GM18505 (cell line): Measurements from ENCODE around the gene MOB1A.
A peak's percentile ranks its signal among the peaks of the same experiment; 100 is the strongest.

Source experiments
- ATAC-seq: cut with Tn5 transposase; IDR thresholded peaks from one replicate; pipeline ENCODE4 v1.9.1; 2021; ENCODE audit not compliant: unreplicated experiment
- POLR2A ChIP-seq: IDR thresholded peaks from 4 replicates; pipeline ENCODE4 v1.6.1; 2011; ENCODE audit warnings: borderline replicate concordance; ENCODE audit not compliant: insufficient read depth, insufficient read length; ENCODE audit errors: extremely low read depth

The MOB1A gene

DNA sequence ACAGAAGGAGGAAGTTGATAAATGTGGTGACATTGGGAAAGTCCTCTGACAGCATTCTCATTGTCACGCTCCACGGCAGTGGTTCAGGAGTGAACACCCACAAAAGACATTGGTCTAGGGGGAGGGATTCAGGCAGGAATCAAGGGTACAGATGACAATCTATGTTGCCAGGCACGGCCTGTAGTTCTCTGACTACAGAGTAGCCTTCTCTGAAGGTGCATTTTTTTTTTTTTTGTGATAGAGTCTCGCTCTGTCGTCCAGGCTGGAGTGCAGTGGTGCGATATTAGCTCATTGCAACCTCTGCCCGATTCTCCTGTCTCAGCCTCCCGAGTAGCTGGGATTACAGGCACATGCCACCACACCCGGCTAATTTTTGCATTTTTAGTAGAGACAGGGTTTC lies 7.4 kb upstream of the MOB1A start:
- peak; percentile 43 for ATAC-seq
- TF ChIP-seq POLR2A: no peak

DNA sequence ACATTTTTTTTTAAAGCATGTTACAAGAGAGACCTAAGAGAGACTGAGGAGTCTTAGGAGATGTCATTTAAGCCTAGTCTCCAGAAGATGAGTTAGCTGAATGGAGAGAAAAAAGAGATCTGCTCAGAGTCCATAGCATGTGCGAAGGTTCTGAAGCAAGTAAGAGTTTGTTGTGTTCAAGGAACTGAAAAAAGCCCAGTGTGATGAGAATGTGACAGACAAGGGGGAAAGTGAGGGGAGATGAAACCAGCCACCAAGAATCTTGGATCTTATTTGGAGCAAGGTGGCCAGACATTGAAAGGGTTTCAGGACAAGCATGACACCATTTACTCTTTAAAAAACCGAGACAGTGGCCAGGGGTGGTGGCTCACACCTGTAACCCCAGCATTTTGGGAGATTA lies 5.2 kb upstream of the MOB1A start:
- TF ChIP-seq POLR2A: no peak
- no peak for ATAC-seq

DNA sequence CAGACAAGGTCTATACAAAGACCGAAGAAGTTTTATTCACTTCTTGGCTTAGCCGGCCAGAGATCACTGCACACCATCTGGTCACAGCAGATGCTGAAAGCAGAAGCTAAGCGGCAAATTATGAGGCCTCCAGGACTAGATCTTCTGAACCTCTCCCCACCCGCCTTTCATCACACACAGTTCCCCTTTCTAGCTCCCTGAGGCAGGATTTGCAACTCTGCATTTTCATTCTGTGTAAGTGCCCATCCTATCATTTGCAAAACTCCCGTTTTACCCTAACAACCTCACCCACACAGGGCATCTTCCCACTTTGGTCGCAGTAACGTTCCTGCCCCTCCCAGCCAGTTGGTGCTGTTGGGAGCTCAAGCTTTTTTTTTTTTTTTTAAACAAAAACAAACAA lies 3.1 kb upstream of the MOB1A start:
- ATAC-seq: peak; percentile 19
- TF ChIP-seq POLR2A: peak; percentile 59

DNA sequence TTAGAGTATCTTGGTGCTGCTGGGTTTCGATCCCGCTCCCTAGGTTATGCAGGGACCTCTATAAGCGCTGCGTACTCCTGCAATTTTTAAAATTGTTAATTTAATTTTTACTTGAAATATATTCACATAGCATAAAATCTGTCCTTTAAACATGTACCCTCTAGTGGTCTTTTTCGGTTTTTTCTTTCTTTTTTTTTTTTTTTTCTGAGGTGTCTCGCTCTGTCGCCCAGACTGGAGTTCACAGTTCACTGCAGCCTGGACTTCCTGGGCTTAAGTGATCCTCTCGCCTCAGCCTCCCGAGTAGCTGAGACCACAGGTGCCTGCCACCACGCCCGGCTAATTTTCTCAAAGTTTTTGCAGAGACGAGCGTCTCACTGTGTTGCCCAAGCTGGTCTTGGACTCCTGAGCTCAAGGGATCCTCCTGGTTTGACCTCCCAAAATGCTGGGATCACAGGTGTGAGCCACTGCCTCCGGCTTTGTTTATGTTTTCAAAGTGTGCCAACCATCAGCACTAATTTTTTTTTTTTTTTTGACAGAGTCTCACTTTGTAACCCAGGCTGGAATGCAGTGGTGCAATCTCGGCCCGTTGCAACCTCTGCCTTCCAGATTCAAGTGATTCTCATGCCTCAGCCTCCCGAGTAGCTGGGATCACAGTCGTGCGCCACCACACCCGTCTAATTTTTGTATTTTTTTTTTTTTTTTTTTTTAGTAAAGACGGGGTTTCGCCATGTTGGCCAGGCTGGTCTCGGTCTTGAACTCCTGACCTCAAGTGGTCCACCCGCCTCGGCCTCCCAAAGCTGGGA lies 585 bp upstream of the MOB1A start:
- peak; percentile 1 for ATAC-seq
- no peak for TF ChIP-seq POLR2A

DNA sequence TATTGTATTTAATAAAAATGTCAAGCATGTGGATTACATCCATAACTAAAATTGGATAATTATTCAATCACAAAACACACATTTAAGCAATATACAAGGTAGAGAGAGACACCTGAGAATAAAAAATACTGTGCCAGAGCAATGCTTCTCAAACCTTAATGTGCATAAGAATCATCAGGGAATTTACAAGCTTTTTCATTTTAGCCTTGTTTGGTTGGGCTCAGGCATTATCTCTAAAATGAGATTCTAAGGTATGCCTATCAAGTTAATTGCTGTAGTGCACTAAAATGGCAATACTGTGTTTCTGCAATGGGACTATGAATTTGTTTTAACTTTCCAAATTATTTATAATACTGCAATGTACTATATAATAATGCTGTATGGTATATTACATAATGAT lies 983 bp downstream of the MOB1A start:
- no peak for ATAC-seq
- no peak for TF ChIP-seq POLR2A

DNA sequence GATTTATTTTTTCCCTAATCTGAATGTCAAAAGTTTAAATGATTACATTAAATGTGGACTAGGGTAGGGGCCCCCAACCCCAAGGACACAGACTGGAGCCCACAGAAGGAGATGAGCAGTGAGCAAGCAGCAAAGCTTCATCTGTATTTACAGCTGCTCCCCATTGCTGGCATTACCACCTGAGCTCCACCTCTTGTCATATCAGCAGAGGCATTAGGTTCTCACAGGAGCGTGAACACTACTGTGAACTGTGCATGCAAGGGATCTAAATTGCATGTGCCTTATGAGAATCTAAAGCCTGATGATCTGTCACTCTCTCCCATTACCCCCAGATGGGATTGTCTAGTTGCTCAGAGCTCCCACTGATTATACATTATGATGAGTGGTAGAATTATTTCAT lies 3.8 kb downstream of the MOB1A start:
- no peak for TF ChIP-seq POLR2A
- ATAC-seq: no peak

DNA sequence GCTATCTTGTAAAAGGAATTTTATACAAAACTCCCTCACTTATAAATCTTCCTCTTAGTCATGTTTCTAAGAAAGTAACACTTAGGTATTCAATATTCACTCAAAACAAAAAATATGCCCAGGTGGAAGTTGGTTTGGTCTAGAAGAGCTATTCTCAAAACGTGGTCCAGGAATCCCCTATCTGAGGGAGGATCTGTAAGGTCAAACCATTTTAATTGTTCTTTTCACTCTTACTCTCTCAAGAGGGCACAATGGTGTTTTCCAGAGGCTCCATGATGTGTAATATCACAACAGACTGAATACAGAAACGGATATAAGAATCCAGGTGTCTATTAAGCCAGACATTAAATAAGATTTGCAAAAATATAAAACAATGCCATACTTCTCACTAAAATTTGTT lies 9.9 kb downstream of the MOB1A start:
- no peak for ATAC-seq
- no peak for TF ChIP-seq POLR2A

DNA sequence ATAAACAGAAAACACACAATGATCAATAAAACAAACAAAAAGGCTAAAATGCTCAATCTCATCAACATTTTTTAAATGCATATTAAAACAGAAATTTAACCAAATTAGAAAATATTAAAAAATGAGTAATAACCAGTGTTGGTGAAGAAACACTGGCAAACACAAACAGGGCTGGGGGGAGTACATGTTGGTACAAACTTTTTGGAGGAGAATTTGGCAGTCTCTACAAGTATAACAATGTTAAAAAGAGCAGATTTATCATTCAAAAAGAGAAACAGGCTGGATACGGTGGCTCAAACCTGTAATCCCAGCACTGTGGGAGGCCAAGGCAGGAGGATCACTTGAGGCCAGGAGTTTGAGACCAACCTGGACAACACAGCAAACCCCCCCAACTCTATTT lies 13.9 kb downstream of the MOB1A start:
- no peak for ATAC-seq
- no peak for TF ChIP-seq POLR2A

DNA sequence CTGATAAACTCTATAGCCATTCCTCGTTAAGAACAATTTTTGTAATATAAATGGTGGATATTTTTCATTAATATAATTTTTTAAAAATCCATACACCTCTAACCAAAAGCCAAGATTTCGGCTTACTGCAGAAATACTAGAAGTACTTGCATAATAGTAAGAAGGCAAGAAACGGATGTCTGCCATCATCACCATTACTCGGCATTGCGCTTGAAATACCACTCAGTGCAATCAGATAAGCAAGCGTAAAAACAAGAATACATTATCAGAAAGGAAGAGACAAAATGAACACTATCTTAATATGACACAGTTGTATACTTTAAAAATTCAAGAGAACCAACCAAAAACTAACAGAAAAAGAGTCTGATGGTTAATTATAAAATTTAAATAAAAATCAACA lies 15.7 kb downstream of the MOB1A start:
- TF ChIP-seq POLR2A: no peak
- ATAC-seq: no peak

DNA sequence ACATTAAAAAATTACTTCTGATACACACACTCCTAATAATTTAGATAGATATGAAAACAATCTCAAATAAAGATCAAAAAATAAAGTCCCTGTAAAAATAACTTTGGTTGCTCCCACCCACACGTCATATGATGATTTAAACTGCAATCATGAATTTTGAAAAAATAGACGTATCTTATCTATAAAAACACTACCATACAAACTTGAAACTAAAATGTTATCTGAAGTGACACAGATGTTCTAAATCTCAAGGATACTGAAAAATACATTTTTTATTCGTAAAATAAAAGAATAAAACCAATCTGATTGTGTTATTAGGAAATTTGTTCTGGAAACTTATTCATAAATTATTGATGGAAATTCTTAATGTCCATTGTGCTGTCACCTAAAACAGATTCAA lies 22.8 kb downstream of the MOB1A start:
- TF ChIP-seq POLR2A: no peak
- no peak for ATAC-seq

DNA sequence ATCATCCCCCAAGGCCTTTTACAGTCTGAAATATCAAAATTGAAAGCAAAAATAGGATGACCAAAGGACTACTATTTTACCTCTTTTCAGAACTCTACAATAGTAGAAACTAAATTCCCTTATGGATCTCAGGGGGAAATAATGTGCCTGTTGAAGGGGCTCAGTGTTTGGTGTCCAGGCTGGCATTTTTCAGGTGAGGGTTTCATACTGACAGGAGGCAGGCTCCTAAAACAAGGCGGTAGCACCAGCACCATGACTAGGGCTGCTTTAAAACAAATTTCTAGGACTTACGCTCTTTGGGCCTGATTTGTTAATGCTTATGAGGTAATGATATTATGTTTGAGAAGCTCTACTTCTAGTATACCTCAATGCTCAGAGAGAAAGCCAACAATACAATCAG lies 25.7 kb downstream of the MOB1A start:
- no peak for ATAC-seq
- peak; percentile 24 for TF ChIP-seq POLR2A

DNA sequence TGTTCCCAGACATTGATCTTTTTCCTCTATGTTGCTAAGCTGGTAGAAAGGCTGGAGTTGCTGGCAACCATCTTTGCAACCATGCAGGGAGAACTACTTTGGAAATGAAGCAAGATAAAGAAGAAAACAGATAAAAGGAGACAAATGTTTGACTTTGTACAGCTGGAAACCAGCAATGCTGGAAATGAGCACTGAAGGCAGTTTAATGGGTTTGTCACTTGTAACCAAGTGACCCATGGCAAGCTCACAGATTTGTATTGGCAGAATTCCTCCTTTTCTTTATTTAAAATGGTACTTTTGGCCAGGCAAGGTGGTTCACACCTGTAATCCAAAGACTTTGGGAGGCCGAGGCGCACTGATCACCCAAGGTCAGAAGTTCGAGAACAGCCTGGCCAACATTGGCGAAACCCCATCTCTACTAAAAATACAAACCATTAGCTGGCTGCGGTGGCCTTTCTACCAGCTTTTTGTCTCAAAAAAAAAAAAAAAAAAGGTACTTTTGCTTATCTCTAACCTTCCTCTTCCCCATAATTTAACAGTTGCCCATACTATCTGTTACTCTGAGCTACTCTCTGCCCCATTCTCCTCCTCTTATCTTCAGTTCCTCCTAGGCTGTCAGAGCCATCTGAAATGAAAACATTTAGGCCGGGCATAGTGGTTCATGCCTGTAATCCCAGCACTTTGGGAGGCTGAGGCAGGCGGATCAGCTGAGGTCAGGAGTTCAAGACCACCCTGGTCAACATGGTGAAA lies 28.9 kb downstream of the MOB1A start:
- ATAC-seq: no peak

DNA sequence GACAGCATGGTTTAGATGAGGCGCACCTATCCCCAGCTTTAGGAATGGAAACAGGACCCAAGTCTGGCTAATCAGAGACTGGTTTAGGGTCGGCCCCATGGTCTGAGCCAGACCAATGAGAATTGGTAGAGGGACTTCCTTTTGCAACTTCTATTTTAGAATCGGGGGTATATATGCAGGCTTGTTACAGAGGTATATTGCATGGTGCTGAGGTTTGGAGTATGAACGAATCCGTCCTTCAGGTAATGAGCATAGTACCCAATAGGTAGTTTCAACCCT lies 29.5 kb downstream of the MOB1A start:
- ATAC-seq: no peak
- TF ChIP-seq POLR2A: no peak

More for the DNA sequence above, 28.9 kb downstream of the MOB1A start:
- peak; percentile 0 for TF ChIP-seq POLR2A
